HEK293T (cell line): ENCODE data around the gene ANO1.

Experiments
- CTCF ChIA-PET: fragments of 350-600 bp; formaldehyde crosslinking; extraction: SDS; loops from one replicate; lab custom pipeline; 2021; ENCODE audit warnings: antibody characterized with exemption, inconsistent platforms; lab: Yijun Ruan, JAX
- POLR2A ChIA-PET: fragments of 350-600 bp; formaldehyde crosslinking; extraction: SDS; loops from one replicate; lab custom pipeline; 2020; ENCODE audit warnings: antibody characterized with exemption, inconsistent platforms; lab: Yijun Ruan, JAX
- DNase-seq: peaks from one replicate; pipeline ENCODE4 v3.0.0; 2012; ENCODE audit warnings: mixed read lengths; ENCODE audit errors: extremely low spot score
- ARNT ChIP-seq: fragments of 450-650 bp; IDR thresholded peaks from 2 replicates; pipeline ENCODE4 v1.6.1; 2017; ENCODE audit warnings: mild to moderate bottlenecking
- BHLHE40 ChIP-seq: fragments of 450-650 bp; IDR thresholded peaks from 2 replicates; pipeline ENCODE4 v1.6.1; 2016; ENCODE audit warnings: mild to moderate bottlenecking, moderate library complexity, borderline replicate concordance
- CTBP1 ChIP-seq: fragments of 450-650 bp; IDR thresholded peaks from 2 replicates; pipeline ENCODE4 v1.6.1; 2016; ENCODE audit warnings: borderline replicate concordance
- ELF4 ChIP-seq: fragments of 450-650 bp; IDR thresholded peaks from 2 replicates; pipeline ENCODE4 v1.6.1; 2017; ENCODE audit warnings: antibody characterized with exemption
- FOXA1 ChIP-seq: fragments of 450-650 bp; IDR thresholded peaks from 2 replicates; pipeline ENCODE4 v1.6.1; 2016; ENCODE audit warnings: mild to moderate bottlenecking
- FOXK2 ChIP-seq: fragments of 450-650 bp; IDR thresholded peaks from 2 replicates; pipeline ENCODE4 v1.6.1; 2016; ENCODE audit warnings: mild to moderate bottlenecking
- FOXM1 ChIP-seq: fragments of 450-650 bp; IDR thresholded peaks from 2 replicates; pipeline ENCODE4 v1.6.1; 2017; ENCODE audit warnings: mild to moderate bottlenecking, borderline replicate concordance
- HDGF ChIP-seq: fragments of 450-650 bp; IDR thresholded peaks from 2 replicates; pipeline ENCODE4 v1.6.1; 2017; ENCODE audit warnings: antibody characterized with exemption, borderline replicate concordance
- L3MBTL2 ChIP-seq: fragments of 450-650 bp; conservative IDR thresholded peaks from 2 replicates; pipeline ENCODE4 v1.6.1; 2016; ENCODE audit warnings: mild to moderate bottlenecking
- LEF1 ChIP-seq: fragments of 450-650 bp; IDR thresholded peaks from 2 replicates; pipeline ENCODE4 v1.6.1; 2017; ENCODE audit warnings: mild to moderate bottlenecking, borderline replicate concordance
- NFRKB ChIP-seq: fragments of 450-650 bp; IDR thresholded peaks from 2 replicates; pipeline ENCODE4 v1.6.1; 2016; ENCODE audit warnings: mild to moderate bottlenecking, moderate library complexity
- PKNOX1 ChIP-seq: fragments of 450-650 bp; IDR thresholded peaks from 2 replicates; pipeline ENCODE4 v1.6.1; 2016
- SP1 ChIP-seq: fragments of 450-650 bp; IDR thresholded peaks from 2 replicates; pipeline ENCODE4 v1.6.1; 2017
- SUZ12 ChIP-seq: fragments of 450-650 bp; IDR thresholded peaks from 2 replicates; pipeline ENCODE4 v1.6.1; 2016; ENCODE audit warnings: mild to moderate bottlenecking
- TARDBP ChIP-seq: fragments of 450-650 bp; IDR thresholded peaks from 2 replicates; pipeline ENCODE4 v1.6.1; 2016
- ZNF384 ChIP-seq: fragments of 450-650 bp; IDR thresholded peaks from 2 replicates; pipeline ENCODE4 v1.6.1; 2016

ANO1 gene

GRCh38 chr11:70169632-70170031 lies 91.5 kb downstream of the ANO1 start:
- DNase-seq = no peak
- ChIA-PET CTCF (no interaction called here), POLR2A (no interaction called here)
- no peak for TF ChIP-seq FOXM1
- TF ChIP-seq ARNT = no peak
- TF ChIP-seq SP1 = no peak
- no peak for TF ChIP-seq HDGF
- TF ChIP-seq ELF4 = no peak
- no peak for TF ChIP-seq SUZ12
- no peak for TF ChIP-seq ZNF384
- TF ChIP-seq TARDBP = no peak
- TF ChIP-seq FOXA1 = no peak
- TF ChIP-seq NFRKB = no peak
- no peak for TF ChIP-seq LEF1
- no peak for TF ChIP-seq CTBP1

- POLR2A ChIA-PET = no interaction called here
- CTCF ChIA-PET = no interaction called here
- TF ChIP-seq FOXA1 (no peak), BHLHE40 (no peak), PKNOX1 (no peak), FOXM1 (no peak), ARNT (no peak), CTBP1 (no peak), FOXK2 (no peak), SP1 (no peak), SUZ12 (no peak), L3MBTL2 (no peak), NFRKB (no peak)
- DNase-seq = no peak
Observed at GRCh38 chr11:70170596-70171210, 92.6 kb downstream of the ANO1 start.

GRCh38 chr11:70173018-70173417 lies 94.9 kb downstream of the ANO1 start:
- ChIA-PET POLR2A (no interaction called here), CTCF (no interaction called here)
- TF ChIP-seq PKNOX1 = no peak
- no peak for TF ChIP-seq ARNT
- no peak for TF ChIP-seq CTBP1
- DNase-seq = no peak

DNA sequence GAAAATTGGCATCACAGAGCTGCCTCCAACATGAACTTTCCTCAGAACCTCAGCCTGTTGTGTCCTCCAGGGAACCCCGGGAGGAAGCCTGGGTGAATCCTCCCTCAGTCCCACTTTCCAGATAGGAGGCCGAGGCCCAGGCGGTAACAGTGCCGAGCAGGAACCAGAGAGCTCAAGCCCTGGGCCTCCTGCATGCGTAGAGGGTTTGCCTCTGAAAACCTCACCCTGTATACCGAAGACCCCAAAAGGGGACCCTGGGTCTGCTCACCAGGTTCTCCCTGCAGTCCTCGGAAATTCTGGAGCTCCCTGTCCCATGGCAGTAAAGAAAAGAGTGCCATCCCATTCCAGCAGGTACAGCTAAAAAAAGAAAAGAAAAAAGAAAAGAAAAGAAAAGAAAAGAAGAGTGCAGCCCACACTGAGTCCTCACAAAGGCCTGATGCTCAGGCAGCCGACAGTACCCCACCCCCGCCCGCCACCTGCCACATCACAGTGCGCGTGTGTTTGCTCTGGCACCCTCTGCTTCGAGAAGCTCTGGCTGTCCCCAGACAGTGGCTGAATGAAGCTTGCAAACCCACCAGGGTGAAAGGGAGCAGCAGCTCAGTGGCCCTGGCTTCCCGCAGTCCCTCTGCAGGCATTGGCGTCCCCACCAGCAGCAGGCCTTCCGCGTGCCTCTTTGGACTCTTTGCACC lies 96.6 kb downstream of the ANO1 start:
- POLR2A ChIA-PET = no interaction called here
- CTCF ChIA-PET = interaction anchor here (0.6 kb wide), 1 partner anchor 235 kb away, joined by 4 read pairs; no protein-coding TSS in a partner anchor
- TF ChIP-seq TARDBP (no peak), NFRKB (no peak), CTBP1 (no peak), SUZ12 (no peak), LEF1 (no peak), PKNOX1 (no peak), HDGF (no peak), ELF4 (no peak), FOXM1 (no peak), BHLHE40 (no peak), SP1 (no peak)
- DNase-seq = no peak

DNA sequence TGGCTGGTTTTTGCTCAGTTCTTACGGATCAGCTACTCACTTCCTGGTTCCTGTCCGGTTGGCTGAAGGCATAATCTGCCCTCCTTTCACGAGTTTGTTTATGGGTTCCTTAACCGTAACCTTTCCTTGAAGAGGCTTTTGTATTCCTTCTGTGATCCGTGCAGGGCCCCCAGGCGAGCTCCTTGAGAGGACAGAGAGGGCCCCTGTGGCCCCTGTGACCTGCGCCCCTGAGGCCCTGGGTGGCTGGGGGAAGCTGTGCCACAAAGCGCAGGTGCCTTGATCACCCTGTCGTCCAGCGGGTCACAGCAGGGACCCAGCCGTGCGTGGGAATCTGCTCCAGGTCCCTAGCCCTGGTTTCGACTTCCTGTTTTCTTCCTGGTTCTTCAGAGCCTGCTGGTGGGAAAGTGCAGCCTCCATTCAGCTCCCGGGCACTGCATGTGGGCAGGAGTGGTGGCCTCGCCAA lies 97.2 kb downstream of the ANO1 start:
- no peak for DNase-seq
- TF ChIP-seq CTBP1 (no peak), HDGF (no peak), FOXA1 (no peak), SP1 (no peak), TARDBP (no peak), NFRKB (no peak), LEF1 (no peak), ZNF384 (no peak), BHLHE40 (no peak), L3MBTL2 (no peak), FOXM1 (no peak), SUZ12 (no peak)
- POLR2A ChIA-PET = no interaction called here
- CTCF ChIA-PET = interaction anchor here (0.6 kb wide), 1 partner anchor 236 kb away, joined by 4 read pairs; no protein-coding TSS in a partner anchor

DNA sequence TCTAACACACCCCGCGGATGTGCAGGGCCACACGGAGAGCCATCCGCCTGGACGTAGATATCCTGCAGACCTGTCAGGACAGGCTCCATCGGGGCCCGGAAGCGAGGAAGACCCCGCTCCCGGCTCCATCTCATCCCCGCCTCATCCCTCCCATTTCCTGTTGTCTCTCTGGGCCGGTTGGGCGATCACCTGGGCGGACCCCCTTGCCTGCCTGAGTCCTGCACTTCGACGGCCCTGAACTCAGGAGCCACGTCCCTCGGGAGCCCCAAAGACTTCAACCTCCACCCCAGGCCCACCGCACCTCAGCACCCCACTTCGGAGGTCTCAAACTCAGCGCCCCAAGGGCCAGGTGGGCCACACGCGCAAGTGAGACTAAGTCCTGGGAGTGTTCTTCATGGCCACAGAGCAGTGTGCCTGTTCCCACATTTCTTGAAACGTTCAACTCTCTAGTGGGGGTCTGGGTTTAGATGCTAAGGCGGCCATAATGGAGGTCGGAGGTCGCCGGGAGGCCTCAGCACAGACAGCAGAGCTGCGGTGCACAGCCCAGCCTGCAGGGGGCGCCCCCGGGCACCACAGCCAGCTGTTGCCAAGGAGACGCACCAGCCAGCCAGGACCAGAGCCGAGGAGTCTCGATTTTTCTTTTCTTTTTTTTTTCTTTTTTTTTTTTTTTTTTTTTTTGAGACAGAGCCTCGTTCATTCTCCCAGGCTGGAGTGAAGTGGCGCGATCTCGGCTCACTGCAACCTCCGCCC lies 99.0 kb downstream of the ANO1 start:
- DNase-seq = peak; percentile 95
- ChIA-PET CTCF (interaction anchor here (0.7 kb wide), 1 partner anchor 278 kb away, joined by 3 read pairs; no protein-coding TSS in a partner anchor), POLR2A (no interaction called here)
- TF ChIP-seq FOXA1 = no peak
- no peak for TF ChIP-seq L3MBTL2
- no peak for TF ChIP-seq FOXM1
- TF ChIP-seq ZNF384 = peak; percentile 88
- TF ChIP-seq FOXK2 = no peak
